WTC11 (cell line): Measurements from ENCODE around the gene TRAPPC13. TPM values are rescaled to one million over a fixed set of nuclear protein-coding genes. Genes with fewer than 3 reads are reported as not detected.
A peak's percentile ranks its signal among the peaks of the same experiment; 100 is the strongest.

Experiments
- ATAC-seq: fragments of 200-7000 bp; cut with Tn5 transposase; 2 replicates; pipeline ENCODE4 v1.10.0; 2021; ENCODE audit warnings: mild to moderate bottlenecking, moderate library complexity
- CTCF ChIA-PET: fragments of 300-600 bp; sonication (Branson Sonifier 250); formaldehyde crosslinking; loops from one replicate; lab custom pipeline; 2021; ENCODE audit warnings: antibody characterized with exemption; lab: Charles Lee
- POLR2A ChIA-PET: fragments of 350-600 bp; sonication (Branson Sonifier 250); formaldehyde crosslinking; loops from one replicate; lab custom pipeline; 2021; ENCODE audit warnings: antibody characterized with exemption; lab: Charles Lee
- DNase-seq: peaks from one replicate; pipeline ENCODE4 v3.0.0; 2021; ENCODE audit warnings: low spot score
- H3K27ac Mint-ChIP-seq: 2 replicates; pipeline ENCODE4 v1.8.0; 2021; ENCODE audit warnings: mixed read lengths
- H3K27me3 Mint-ChIP-seq: 2 replicates; pipeline ENCODE4 v1.8.0; 2021; ENCODE audit warnings: low read depth, mild to moderate bottlenecking, moderate library complexity, mixed read lengths
- H3K36me3 Mint-ChIP-seq: 2 replicates; pipeline ENCODE4 v1.8.0; 2021; ENCODE audit warnings: mixed read lengths
- H3K4me1 Mint-ChIP-seq: 2 replicates; pipeline ENCODE4 v1.8.0; 2022; ENCODE audit warnings: mixed read lengths
- H3K4me3 Mint-ChIP-seq: 2 replicates; pipeline ENCODE4 v1.8.0; 2021; ENCODE audit warnings: mild to moderate bottlenecking, moderate library complexity, mixed read lengths
- H3K9me3 Mint-ChIP-seq: 2 replicates; pipeline ENCODE4 v1.8.0; 2021; ENCODE audit warnings: mixed read lengths
- ARID4B ChIP-seq: sonication (generic); formaldehyde crosslinking; IDR thresholded peaks from 2 replicates; pipeline ENCODE4 v1.8.0; 2023; ENCODE audit warnings: missing genetic modification reagents, mild to moderate bottlenecking, borderline replicate concordance
- ATF6 ChIP-seq: sonication (generic); formaldehyde crosslinking; IDR thresholded peaks from 2 replicates; pipeline ENCODE4 v1.8.1; 2023; ENCODE audit warnings: mild to moderate bottlenecking, missing genetic modification reagents
- CBFB ChIP-seq: sonication (generic); formaldehyde crosslinking; IDR thresholded peaks from 2 replicates; pipeline ENCODE4 v1.8.1; 2022; ENCODE audit warnings: mild to moderate bottlenecking, low read depth, missing genetic modification reagents
- CREB1 ChIP-seq: sonication (generic); formaldehyde crosslinking; IDR thresholded peaks from 2 replicates; pipeline ENCODE4 v1.8.0; 2023; ENCODE audit warnings: mild to moderate bottlenecking, missing genetic modification reagents
- CREM ChIP-seq: sonication (generic); formaldehyde crosslinking; IDR thresholded peaks from 2 replicates; pipeline ENCODE4 v1.8.1; 2022; ENCODE audit warnings: mild to moderate bottlenecking, missing genetic modification reagents, moderate library complexity
- E2F4 ChIP-seq: sonication (generic); formaldehyde crosslinking; IDR thresholded peaks from 2 replicates; pipeline ENCODE4 v1.8.1; 2022; ENCODE audit warnings: low read depth, mild to moderate bottlenecking, moderate library complexity, missing genetic modification reagents, borderline replicate concordance
- ELF4 ChIP-seq: sonication (generic); formaldehyde crosslinking; IDR thresholded peaks from 2 replicates; pipeline ENCODE4 v1.8.1; 2022; ENCODE audit warnings: low read depth, mild to moderate bottlenecking, moderate library complexity, missing genetic modification reagents
- EMX1 ChIP-seq: fragments of 250-450 bp; sonication (Bioruptor Pico); IDR thresholded peaks from 2 replicates; pipeline ENCODE4 v1.8.0; 2021; ENCODE audit warnings: mild to moderate bottlenecking
- GABPB1 ChIP-seq: sonication (generic); formaldehyde crosslinking; IDR thresholded peaks from 2 replicates; pipeline ENCODE4 v1.8.1; 2023; ENCODE audit warnings: mild to moderate bottlenecking, missing genetic modification reagents
- GRHL2 ChIP-seq: fragments of 250-450 bp; sonication (Bioruptor Pico); IDR thresholded peaks from 2 replicates; pipeline ENCODE4 v1.8.0; 2022; ENCODE audit warnings: mild to moderate bottlenecking, moderate library complexity; ENCODE audit not compliant: insufficient replicate concordance, severe bottlenecking
- JUN ChIP-seq: sonication (generic); formaldehyde crosslinking; IDR thresholded peaks from 2 replicates; pipeline ENCODE4 v1.8.0; 2023; ENCODE audit warnings: mild to moderate bottlenecking, missing genetic modification reagents
- NR2C2 ChIP-seq: sonication (generic); formaldehyde crosslinking; IDR thresholded peaks from 2 replicates; pipeline ENCODE4 v1.8.0; 2022; ENCODE audit warnings: mild to moderate bottlenecking, missing genetic modification reagents
- NR3C1 ChIP-seq: sonication (generic); formaldehyde crosslinking; conservative IDR thresholded peaks from 2 replicates; pipeline ENCODE4 v1.8.1; 2023; ENCODE audit warnings: low read depth, mild to moderate bottlenecking, missing genetic modification reagents
- PRDM15 ChIP-seq: sonication (generic); formaldehyde crosslinking; IDR thresholded peaks from 2 replicates; pipeline ENCODE4 v1.8.0; 2022; ENCODE audit warnings: missing genetic modification reagents
- RELA ChIP-seq: sonication (generic); formaldehyde crosslinking; IDR thresholded peaks from 2 replicates; pipeline ENCODE4 v1.8.1; 2022; ENCODE audit warnings: missing genetic modification reagents, mild to moderate bottlenecking, borderline replicate concordance
- RORB ChIP-seq: fragments of 250-450 bp; sonication (Bioruptor Pico); IDR thresholded peaks from 2 replicates; pipeline ENCODE4 v1.9.0; 2021; ENCODE audit warnings: mild to moderate bottlenecking
- SP1 ChIP-seq: sonication (generic); formaldehyde crosslinking; conservative IDR thresholded peaks from 2 replicates; pipeline ENCODE4 v1.8.1; 2022; ENCODE audit warnings: missing genetic modification reagents
- TEAD4 ChIP-seq: sonication (generic); formaldehyde crosslinking; IDR thresholded peaks from 2 replicates; pipeline ENCODE4 v1.8.0; 2022; ENCODE audit warnings: mild to moderate bottlenecking, missing genetic modification reagents
- ZNF263 ChIP-seq: sonication (generic); formaldehyde crosslinking; IDR thresholded peaks from 2 replicates; pipeline ENCODE4 v1.8.1; 2022; ENCODE audit warnings: low read depth, mild to moderate bottlenecking, moderate library complexity, missing genetic modification reagents
- ZNF425 ChIP-seq: fragments of 250-450 bp; sonication (Bioruptor Pico); conservative IDR thresholded peaks from 2 replicates; pipeline ENCODE4 v1.9.0; 2021; ENCODE audit warnings: mild to moderate bottlenecking
- total RNA-seq: library from RNA; stranded (reverse); gene quantifications from 3 replicates; pipeline ENCODE4 v1.2.3, GENCODE V29; 2021

Gene TRAPPC13
- total RNA-seq, 1 experiment from 2014 or later, result 18.8 TPM

- no peak overlapping the region for H3K4me3 Mint-ChIP-seq
- H3K27ac Mint-ChIP-seq, result no peak overlapping the region
These were observed 70.4 kb downstream of the TRAPPC13 start for GRCh38 chr5:65695162-65695755.

GRCh38 chr5:65695896-65696295, 71.1 kb downstream of the TRAPPC13 start:
- no peak overlapping the region for H3K4me3 Mint-ChIP-seq
- no peaks in the 10 kb centered on the region for H3K9me3 Mint-ChIP-seq
- H3K4me1 Mint-ChIP-seq, result no peaks in the 10 kb centered on the region
- no peak overlapping the region for H3K27ac Mint-ChIP-seq
- ChIA-PET CTCF (interaction anchor here (0.9 kb wide), 1 partner anchor 27 kb away, joined by 4 read pairs; the partner anchor contains the start of genes NLN and SGTB), POLR2A (no interaction called here)
- peaks cover 7% of the 10 kb centered on the region for H3K36me3 Mint-ChIP-seq
- H3K27me3 Mint-ChIP-seq, result no peaks in the 10 kb centered on the region
- ATAC-seq, result peak; percentile 60
- DNase-seq, result no peak
- TF ChIP-seq PRDM15 (CRISPR knock-in tag) (no peak), ELF4 (CRISPR knock-in tag) (no peak), TEAD4 (no peak), CREM (no peak), ATF6 (CRISPR knock-in tag) (no peak)

More at GRCh38 chr5:65695162-65695755, 70.4 kb downstream of the TRAPPC13 start:
- ChIA-PET CTCF (interaction anchor here (0.9 kb wide), 1 partner anchor 27 kb away, joined by 4 read pairs; the partner anchor contains the start of genes NLN and SGTB), POLR2A (no interaction called here)
- TF ChIP-seq CBFB, result no peak
- no peak for TF ChIP-seq NR2C2 (CRISPR knock-in tag)
- no peak for TF ChIP-seq SP1 (CRISPR knock-in tag)
- TF ChIP-seq EMX1 (CRISPR knock-in tag), result no peak
- TF ChIP-seq GRHL2 (CRISPR knock-in tag), result no peak
- no peak for TF ChIP-seq ZNF263 (CRISPR knock-in tag)
- no peak for TF ChIP-seq GABPB1 (CRISPR knock-in tag)
- no peak for TF ChIP-seq CREB1 (CRISPR knock-in tag)
- TF ChIP-seq RELA, result no peak
- no peak for TF ChIP-seq NR3C1 (CRISPR knock-in tag)
- no peak for TF ChIP-seq ARID4B
- TF ChIP-seq JUN, result no peak
- TF ChIP-seq ZNF425 (CRISPR knock-in tag), result no peak
- TF ChIP-seq RORB (CRISPR knock-in tag), result no peak
- no peak for TF ChIP-seq E2F4 (CRISPR knock-in tag)
- Mint-ChIP-seq H3K27me3 (no peaks in the 10 kb centered on the region), H3K4me1 (no peaks in the 10 kb centered on the region), H3K9me3 (no peaks in the 10 kb centered on the region), H3K36me3 (peaks cover 7% of the 10 kb centered on the region)
- no peak for ATAC-seq
- no peak for DNase-seq
